Liver (tissue), 9 donors: ENCODE data around the gene ACVR1. TPM values are rescaled to one million over a fixed set of nuclear protein-coding genes. Genes with fewer than 3 reads are reported as not detected.

Experiments
- DNase-seq: peaks from one replicate; pipeline ENCODE4 v3.0.0-alpha.2; 2017; ENCODE audit warnings: low spot score
- H3K27ac ChIP-seq, 2 donors: one replicate each; pipeline ENCODE4 v1.7.0; 2013; ENCODE audit warnings: inconsistent platforms in 2 of 2, low read length in 2 of 2, control low read depth in 1 of 2, low read depth in 1 of 2, mild to moderate bottlenecking in 1 of 2
- H3K27me3 ChIP-seq, 4 donors: one replicate each; pipeline versions ENCODE4 v1.6.1 to v1.7.0; 2013; ENCODE audit warnings: low read length in 3 of 4, inconsistent platforms in 1 of 4, mild to moderate bottlenecking in 1 of 4, moderate library complexity in 1 of 4; ENCODE audit not compliant: control insufficient read depth in 4 of 4, insufficient read depth in 4 of 4
- H3K36me3 ChIP-seq, 4 donors: one replicate each; pipeline versions ENCODE4 v1.6.1 to v1.7.0; 2013; ENCODE audit warnings: low read length in 3 of 4, mild to moderate bottlenecking in 3 of 4, low read depth in 1 of 4, moderate library complexity in 1 of 4; ENCODE audit not compliant: control insufficient read depth in 4 of 4, insufficient read depth in 3 of 4
- H3K4me1 ChIP-seq, 4 donors: one replicate each; pipeline versions ENCODE4 v1.6.1 to v1.7.0; 2013; ENCODE audit warnings: low read length in 3 of 4, mild to moderate bottlenecking in 3 of 4, moderate library complexity in 1 of 4; ENCODE audit not compliant: control insufficient read depth in 4 of 4, insufficient read depth in 4 of 4
- H3K4me3 ChIP-seq, 3 donors: one replicate each; pipeline versions ENCODE4 v1.6.1 to v1.7.0; 2013; ENCODE audit warnings: low read length in 3 of 3, control low read depth in 1 of 3, low read depth in 1 of 3, mild to moderate bottlenecking in 1 of 3
- H3K9ac ChIP-seq, 2 donors: one replicate each; pipeline ENCODE4 v1.7.0; 2013; ENCODE audit warnings: low read length in 2 of 2, mild to moderate bottlenecking in 2 of 2, moderate library complexity in 2 of 2, control low read depth in 1 of 2, low read depth in 1 of 2
- H3K9me3 ChIP-seq, 4 donors: one replicate each; pipeline versions ENCODE4 v1.6.1 to v1.7.0; 2013; ENCODE audit warnings: low read length in 3 of 4; ENCODE audit not compliant: control insufficient read depth in 4 of 4
- EGR1 ChIP-seq, 2 donors: IDR thresholded peaks; 2 replicates each; pipeline ENCODE4 v1.6.1; 2016 to 2018; ENCODE audit warnings: antibody characterized with exemption in 2 of 2, low read depth in 2 of 2
- FOXA1 ChIP-seq: IDR thresholded peaks from 2 replicates; pipeline ENCODE4 v1.6.1; 2016; ENCODE audit warnings: antibody characterized with exemption
- FOXA2 ChIP-seq: IDR thresholded peaks from 2 replicates; pipeline ENCODE4 v1.6.1; 2016; ENCODE audit warnings: antibody characterized with exemption
- GABPA ChIP-seq, 2 donors: IDR thresholded peaks in 1 of 2; conservative IDR thresholded peaks in 1 of 2; 2 replicates each; pipeline ENCODE4 v1.6.1; 2016; ENCODE audit warnings: antibody characterized with exemption in 2 of 2, mild to moderate bottlenecking in 1 of 2, moderate library complexity in 1 of 2
- HNF4A ChIP-seq, 2 donors: conservative IDR thresholded peaks; 2 replicates each; pipeline ENCODE4 v1.6.1; 2016; ENCODE audit warnings: antibody characterized with exemption in 2 of 2, mild to moderate bottlenecking in 2 of 2
- HNF4G ChIP-seq: IDR thresholded peaks from 2 replicates; pipeline ENCODE4 v1.6.1; 2016; ENCODE audit warnings: antibody characterized with exemption
- JUND ChIP-seq, 2 donors: IDR thresholded peaks; 2 replicates each; pipeline ENCODE4 v1.6.1; 2016; ENCODE audit warnings: antibody characterized with exemption in 2 of 2
- NR2F2 ChIP-seq: IDR thresholded peaks from 2 replicates; pipeline ENCODE4 v1.6.1; 2016; ENCODE audit warnings: antibody characterized with exemption
- RAD21 ChIP-seq, 2 donors: IDR thresholded peaks; 2 replicates each; pipeline ENCODE4 v1.6.1; 2016; ENCODE audit warnings: antibody characterized with exemption in 2 of 2, mild to moderate bottlenecking in 2 of 2
- RXRA ChIP-seq, 2 donors: IDR thresholded peaks; 2 replicates each; pipeline ENCODE4 v1.6.1; 2017 to 2018; ENCODE audit warnings: antibody characterized with exemption in 2 of 2, mild to moderate bottlenecking in 1 of 2
- SP1 ChIP-seq: IDR thresholded peaks from 2 replicates; pipeline ENCODE4 v1.6.1; 2018; ENCODE audit warnings: antibody characterized with exemption, mild to moderate bottlenecking
- TAF1 ChIP-seq: conservative IDR thresholded peaks from 2 replicates; pipeline ENCODE4 v1.6.1; 2016; ENCODE audit warnings: antibody characterized with exemption, mild to moderate bottlenecking
- YY1 ChIP-seq: IDR thresholded peaks from 2 replicates; pipeline ENCODE4 v1.6.1; 2016; ENCODE audit warnings: antibody characterized with exemption, mild to moderate bottlenecking
- WGBS: extraction: QIAGEN DNeasy Blood & Tissue Kit; methylation state at CpG from one replicate; pipeline ENCODE4 v1.1.7; 2013; 5-methylcytosine and 5-hydroxymethylcytosine counted together
- polyA plus RNA-seq, 2 donors: library from polyadenylated mRNA; stranded (reverse) in 1 of 2; unstranded in 1 of 2; fragments of 200-250 nt in 1 of 2; fragments of >200 nt in 1 of 2; fragmentation: Nextera tagmentation in 1 of 2; extraction: Ambion mirVana in 1 of 2; gene quantifications; one replicate each; pipeline versions ENCODE4 v1.2.1 to v1.2.3, GENCODE V29; 2013 to 2015
- total RNA-seq, 2 donors: library from RNA; depleted of rRNA; stranded (reverse); fragments of >200 nt; gene quantifications; one replicate each; pipeline ENCODE4 v1.2.3, GENCODE V29; 2014
- TF ChIP-seq, protein P1 (sequence below): IDR thresholded peaks from 2 replicates; pipeline ENCODE4 v1.6.1; 2016; ENCODE audit warnings: antibody characterized with exemption
- TF ChIP-seq, protein P2 (sequence below): IDR thresholded peaks from 2 replicates; pipeline ENCODE4 v1.6.1; 2016; ENCODE audit warnings: antibody characterized with exemption
- TF ChIP-seq, protein P3 (sequence below): fragments of 150-350 bp; IDR thresholded peaks from 2 replicates; pipeline ENCODE4 v1.5.1; 2017; ENCODE audit warnings: improper control_type of control experiment, low read depth, low read length; ENCODE audit not compliant: missing input control
- TF ChIP-seq, protein P4 (sequence below): IDR thresholded peaks from 2 replicates; pipeline ENCODE4 v1.6.1; 2016; ENCODE audit warnings: antibody characterized with exemption, mild to moderate bottlenecking
- TF ChIP-seq, protein P5 (sequence below): IDR thresholded peaks from 2 replicates; pipeline ENCODE4 v1.6.1; 2016; ENCODE audit warnings: antibody characterized with exemption
- donor health status: healthy.
- donor health status: healthy.
- donor health status: healthy.
- donor health status: healthy.
- donor health status: healthy.

The ACVR1 gene
- total and polyA plus RNA-seq, 4 donors = 6.2 to 20.4 (median 8.5) TPM

DNA sequence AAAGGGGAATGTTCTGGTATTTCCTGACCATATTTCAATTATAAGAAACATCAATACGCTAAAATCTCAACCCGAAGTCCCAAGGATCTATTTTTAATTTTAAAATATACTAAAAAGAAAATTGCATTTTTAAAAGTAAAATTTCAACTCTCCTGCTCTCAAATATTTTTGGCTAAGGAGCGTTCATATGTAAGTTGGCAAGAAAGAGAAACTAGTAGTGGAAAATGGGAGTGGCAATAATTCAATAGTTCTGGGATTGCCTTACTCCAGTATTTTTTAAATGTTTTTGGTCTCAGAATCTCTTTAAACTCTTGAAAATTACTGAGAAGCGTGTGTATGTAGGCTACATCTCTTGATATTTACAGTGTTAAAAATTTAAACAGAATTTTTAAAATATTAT, 72.7 kb downstream of the ACVR1 start:
- no peaks in the 10 kb centered on the region for H3K9me3 ChIP-seq
- H3K4me1 ChIP-seq = peaks cover 0 to 4% (median under 1%) of the 10 kb centered on the region in 4 donors
- 89% methylated on average over 4 of the region's 4 CpGs for WGBS
- no peak overlapping the region for H3K9ac ChIP-seq
- H3K27ac ChIP-seq = no peak overlapping the region
- no peak for TF ChIP-seq GABPA (IDR thresholded peaks at IDR 0.05 in 1 of 2, conservative IDR thresholded peaks at IDR 0.05 in 1 of 2)
- TF ChIP-seq, protein P1, sequence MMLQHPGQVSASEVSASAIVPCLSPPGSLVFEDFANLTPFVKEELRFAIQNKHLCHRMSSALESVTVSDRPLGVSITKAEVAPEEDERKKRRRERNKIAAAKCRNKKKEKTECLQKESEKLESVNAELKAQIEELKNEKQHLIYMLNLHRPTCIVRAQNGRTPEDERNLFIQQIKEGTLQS = no peak
- TF ChIP-seq RAD21 (IDR thresholded peaks at IDR 0.05) = no peak
- no peak for TF ChIP-seq TAF1
- TF ChIP-seq, protein P2, sequence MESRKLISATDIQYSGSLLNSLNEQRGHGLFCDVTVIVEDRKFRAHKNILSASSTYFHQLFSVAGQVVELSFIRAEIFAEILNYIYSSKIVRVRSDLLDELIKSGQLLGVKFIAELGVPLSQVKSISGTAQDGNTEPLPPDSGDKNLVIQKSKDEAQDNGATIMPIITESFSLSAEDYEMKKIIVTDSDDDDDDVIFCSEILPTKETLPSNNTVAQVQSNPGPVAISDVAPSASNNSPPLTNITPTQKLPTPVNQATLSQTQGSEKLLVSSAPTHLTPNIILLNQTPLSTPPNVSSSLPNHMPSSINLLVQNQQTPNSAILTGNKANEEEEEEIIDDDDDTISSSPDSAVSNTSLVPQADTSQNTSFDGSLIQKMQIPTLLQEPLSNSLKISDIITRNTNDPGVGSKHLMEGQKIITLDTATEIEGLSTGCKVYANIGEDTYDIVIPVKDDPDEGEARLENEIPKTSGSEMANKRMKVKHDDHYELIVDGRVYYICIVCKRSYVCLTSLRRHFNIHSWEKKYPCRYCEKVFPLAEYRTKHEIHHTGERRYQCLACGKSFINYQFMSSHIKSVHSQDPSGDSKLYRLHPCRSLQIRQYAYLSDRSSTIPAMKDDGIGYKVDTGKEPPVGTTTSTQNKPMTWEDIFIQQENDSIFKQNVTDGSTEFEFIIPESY = no peak
- no peak for TF ChIP-seq RXRA (IDR thresholded peaks at IDR 0.05)
- TF ChIP-seq SP1 = no peak
- TF ChIP-seq HNF4A (conservative IDR thresholded peaks at IDR 0.05) = no peak
- TF ChIP-seq, protein P3, sequence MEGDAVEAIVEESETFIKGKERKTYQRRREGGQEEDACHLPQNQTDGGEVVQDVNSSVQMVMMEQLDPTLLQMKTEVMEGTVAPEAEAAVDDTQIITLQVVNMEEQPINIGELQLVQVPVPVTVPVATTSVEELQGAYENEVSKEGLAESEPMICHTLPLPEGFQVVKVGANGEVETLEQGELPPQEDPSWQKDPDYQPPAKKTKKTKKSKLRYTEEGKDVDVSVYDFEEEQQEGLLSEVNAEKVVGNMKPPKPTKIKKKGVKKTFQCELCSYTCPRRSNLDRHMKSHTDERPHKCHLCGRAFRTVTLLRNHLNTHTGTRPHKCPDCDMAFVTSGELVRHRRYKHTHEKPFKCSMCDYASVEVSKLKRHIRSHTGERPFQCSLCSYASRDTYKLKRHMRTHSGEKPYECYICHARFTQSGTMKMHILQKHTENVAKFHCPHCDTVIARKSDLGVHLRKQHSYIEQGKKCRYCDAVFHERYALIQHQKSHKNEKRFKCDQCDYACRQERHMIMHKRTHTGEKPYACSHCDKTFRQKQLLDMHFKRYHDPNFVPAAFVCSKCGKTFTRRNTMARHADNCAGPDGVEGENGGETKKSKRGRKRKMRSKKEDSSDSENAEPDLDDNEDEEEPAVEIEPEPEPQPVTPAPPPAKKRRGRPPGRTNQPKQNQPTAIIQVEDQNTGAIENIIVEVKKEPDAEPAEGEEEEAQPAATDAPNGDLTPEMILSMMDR = no peak
- TF ChIP-seq, protein P4, sequence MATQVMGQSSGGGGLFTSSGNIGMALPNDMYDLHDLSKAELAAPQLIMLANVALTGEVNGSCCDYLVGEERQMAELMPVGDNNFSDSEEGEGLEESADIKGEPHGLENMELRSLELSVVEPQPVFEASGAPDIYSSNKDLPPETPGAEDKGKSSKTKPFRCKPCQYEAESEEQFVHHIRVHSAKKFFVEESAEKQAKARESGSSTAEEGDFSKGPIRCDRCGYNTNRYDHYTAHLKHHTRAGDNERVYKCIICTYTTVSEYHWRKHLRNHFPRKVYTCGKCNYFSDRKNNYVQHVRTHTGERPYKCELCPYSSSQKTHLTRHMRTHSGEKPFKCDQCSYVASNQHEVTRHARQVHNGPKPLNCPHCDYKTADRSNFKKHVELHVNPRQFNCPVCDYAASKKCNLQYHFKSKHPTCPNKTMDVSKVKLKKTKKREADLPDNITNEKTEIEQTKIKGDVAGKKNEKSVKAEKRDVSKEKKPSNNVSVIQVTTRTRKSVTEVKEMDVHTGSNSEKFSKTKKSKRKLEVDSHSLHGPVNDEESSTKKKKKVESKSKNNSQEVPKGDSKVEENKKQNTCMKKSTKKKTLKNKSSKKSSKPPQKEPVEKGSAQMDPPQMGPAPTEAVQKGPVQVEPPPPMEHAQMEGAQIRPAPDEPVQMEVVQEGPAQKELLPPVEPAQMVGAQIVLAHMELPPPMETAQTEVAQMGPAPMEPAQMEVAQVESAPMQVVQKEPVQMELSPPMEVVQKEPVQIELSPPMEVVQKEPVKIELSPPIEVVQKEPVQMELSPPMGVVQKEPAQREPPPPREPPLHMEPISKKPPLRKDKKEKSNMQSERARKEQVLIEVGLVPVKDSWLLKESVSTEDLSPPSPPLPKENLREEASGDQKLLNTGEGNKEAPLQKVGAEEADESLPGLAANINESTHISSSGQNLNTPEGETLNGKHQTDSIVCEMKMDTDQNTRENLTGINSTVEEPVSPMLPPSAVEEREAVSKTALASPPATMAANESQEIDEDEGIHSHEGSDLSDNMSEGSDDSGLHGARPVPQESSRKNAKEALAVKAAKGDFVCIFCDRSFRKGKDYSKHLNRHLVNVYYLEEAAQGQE = no peak
- TF ChIP-seq HNF4G = no peak
- no peak for TF ChIP-seq NR2F2
- TF ChIP-seq EGR1 (IDR thresholded peaks at IDR 0.05; ENCODE audit: low read depth in 2 of 2) = no peak
- no peak for TF ChIP-seq YY1
- TF ChIP-seq JUND (IDR thresholded peaks at IDR 0.05) = no peak
- TF ChIP-seq FOXA2 = no peak
- no peak for TF ChIP-seq FOXA1
- TF ChIP-seq, protein P5, sequence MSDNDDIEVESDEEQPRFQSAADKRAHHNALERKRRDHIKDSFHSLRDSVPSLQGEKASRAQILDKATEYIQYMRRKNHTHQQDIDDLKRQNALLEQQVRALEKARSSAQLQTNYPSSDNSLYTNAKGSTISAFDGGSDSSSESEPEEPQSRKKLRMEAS = no peak
- no peak for DNase-seq
- no peaks in the 10 kb centered on the region for H3K27me3 ChIP-seq
- H3K4me3 ChIP-seq = no peak overlapping the region
- peaks cover 0 to 3% (median 0%) of the 10 kb centered on the region in 4 donors for H3K36me3 ChIP-seq
